Aorta (tissue), 5 donors: ENCODE data around the gene EEF1AKMT3. TPM values are rescaled to one million over a fixed set of nuclear protein-coding genes. Genes with fewer than 3 reads are reported as not detected.

Source experiments
- ATAC-seq: fragments of 200-7000 bp; cut with Tn5 transposase; one replicate; pipeline ENCODE4 v1.9.1; 2022; ENCODE audit warnings: moderate library complexity; ENCODE audit not compliant: low FRiP score
- DNase-seq, 2 donors: peaks; one replicate each; pipeline ENCODE4 v3.0.0-alpha.2; 2020
- H3K27ac ChIP-seq, 2 donors: one replicate each; pipeline ENCODE4 v1.5.1; 2013; ENCODE audit warnings: low read length in 2 of 2, mild to moderate bottlenecking in 2 of 2, moderate library complexity in 2 of 2, control low read depth in 1 of 2, inconsistent platforms in 1 of 2, low read depth in 1 of 2
- H3K27me3 ChIP-seq, 2 donors: one replicate each; pipeline ENCODE4 v1.6.1; 2013; ENCODE audit warnings: control low read depth in 1 of 2, low read length in 1 of 2, mild to moderate bottlenecking in 1 of 2, moderate library complexity in 1 of 2; ENCODE audit not compliant: insufficient read depth in 2 of 2, control insufficient read depth in 1 of 2
- H3K36me3 ChIP-seq, 2 donors: one replicate each; pipeline ENCODE4 v1.6.1; 2013; ENCODE audit warnings: control low read depth in 1 of 2, low read length in 1 of 2, mild to moderate bottlenecking in 1 of 2; ENCODE audit not compliant: insufficient read depth in 2 of 2, control insufficient read depth in 1 of 2
- H3K4me1 ChIP-seq, 2 donors: one replicate each; pipeline ENCODE4 v1.6.1; 2013; ENCODE audit warnings: low read length in 2 of 2, control low read depth in 1 of 2, mild to moderate bottlenecking in 1 of 2, moderate library complexity in 1 of 2; ENCODE audit not compliant: insufficient read depth in 2 of 2, control insufficient read depth in 1 of 2
- H3K4me3 ChIP-seq, 2 donors: one replicate each; pipeline ENCODE4 v1.5.1; 2013; ENCODE audit warnings: low read length in 2 of 2, control low read depth in 1 of 2, mild to moderate bottlenecking in 1 of 2
- H3K9me3 ChIP-seq: one replicate; pipeline ENCODE4 v1.6.1; 2013; ENCODE audit warnings: mild to moderate bottlenecking, low read length; ENCODE audit not compliant: control insufficient read depth
- WGBS, 2 donors: extraction: QIAGEN DNeasy Blood & Tissue Kit; methylation state at CpG; one replicate each; pipeline ENCODE4 v1.1.7; 2013; 5-methylcytosine and 5-hydroxymethylcytosine counted together
- intact Hi-C, 2 donors: fragments of 100-400 bp; cut with DNase I; formaldehyde crosslinking; loops; one replicate each; pipeline versions ENCODE4 v1.14.2 to v1.15.0; 2022
- long read RNA-seq, 2 donors: library from polyadenylated mRNA; unstranded; transcript quantifications; one replicate each; pipeline ENCODE4 v2.0.0, GENCODE V29; 2020 to 2021
- polyA plus RNA-seq, 2 donors: library from polyadenylated mRNA; stranded (reverse); fragments of 200-250 nt; gene quantifications; one replicate each; pipeline ENCODE4 v1.2.3, GENCODE V29; 2013
- total RNA-seq, 2 donors: library from RNA; stranded (reverse); fragmentation: NEBNext Ultra II Directional; extraction: Animal tissue kit (Norgen Biotek cat#: 25700); gene quantifications; one replicate each; pipeline ENCODE4 v1.2.1, GENCODE V29; 2021
- donor health status: healthy with polysubstance abuse.
- donor health status: Bipolar disorder and iron deficiency.
- donor health status: DM: no; HTN: no; CAD: no.
- donor health status: DM: no; HTN: no; CAD: no.
- donor health status: DM: yes; HTN: yes; CAD: no.

The EEF1AKMT3 gene
- total RNA-seq: 10 to 100 TPM in 1 of 2 donors, 1 to 10 TPM in 1; 8.4 to 10.9 TPM
- polyA plus RNA-seq: 1 to 10 TPM; 4.5 to 6.7 TPM
- long read RNA-seq, donor 1, partial matches to known transcripts: 1 of 19 reads
- long read RNA-seq, donor 1, other reads (novel, unspliced or antisense): 9 of 19 reads
- long read RNA-seq, donor 2, transcript EEF1AKMT3-201 (3 exons, 2,563 nt): major isoform, 8 of 10 reads
- long read RNA-seq, donor 2, partial matches to known transcripts: 0 of 10 reads
- long read RNA-seq, donor 2, other reads (novel, unspliced or antisense): 1 of 10 reads

- WGBS, 2 donors: 1% methylated on average over 65 to 67 of the region's 67 CpGs
- H3K4me1 ChIP-seq: no peaks in the 10 kb centered on the region
- H3K4me3 ChIP-seq: peak within 1 kb of the TSS; percentile 44 to 82
- no peaks in the 10 kb centered on the region for H3K27me3 ChIP-seq
- H3K36me3 ChIP-seq: no peaks in the 10 kb centered on the region
- intact Hi-C loops: no loop called here
- peak within 1 kb of the TSS in 1 of 2 donors; percentile 75 for H3K27ac ChIP-seq
- H3K9me3 ChIP-seq: no peaks in the 10 kb centered on the region
- ATAC-seq (peak; percentile 85), DNase-seq (peak; percentile 82 to 90)
These were observed at the start of gene EEF1AKMT3 for GRCh38 chr12:57772429-57773322. Gene EEF1AKMT3, plus strand, starts transcription at chr12:57772614. Its CDS starts 111 bp downstream, at chr12:57772725.

- 57 to 62% methylated on average over 10 to 11 of the region's 11 CpGs for WGBS, 2 donors
- H3K9me3 ChIP-seq: no peaks in the 10 kb centered on the region
- no peak overlapping the region for H3K27ac ChIP-seq
- peaks cover 0 to 6% of the 10 kb centered on the region in 2 donors for H3K36me3 ChIP-seq
- ATAC-seq: no peak
- intact Hi-C loops: no loop called here
- no peaks in the 10 kb centered on the region for H3K27me3 ChIP-seq
- no peak for DNase-seq
- no peaks in the 10 kb centered on the region for H3K4me1 ChIP-seq
- H3K4me3 ChIP-seq: no peak overlapping the region
These were observed 49.4 kb upstream of the EEF1AKMT3 start for GRCh38 chr12:57722716-57723629.

- WGBS, 2 donors: 64 to 65% methylated on average over 2 of the region's 2 CpGs
- H3K4me3 ChIP-seq: no peak overlapping the region
- DNase-seq (no peak), ATAC-seq (no peak)
- peaks cover 0 to 4% of the 10 kb centered on the region in 2 donors for H3K36me3 ChIP-seq
- no peaks in the 10 kb centered on the region for H3K27me3 ChIP-seq
- no peaks in the 10 kb centered on the region for H3K4me1 ChIP-seq
- intact Hi-C loops: no loop called here
- no peak overlapping the region for H3K27ac ChIP-seq
- no peaks in the 10 kb centered on the region for H3K9me3 ChIP-seq
These were observed 48.8 kb upstream of the EEF1AKMT3 start for GRCh38 chr12:57723630-57723962.

DNA sequence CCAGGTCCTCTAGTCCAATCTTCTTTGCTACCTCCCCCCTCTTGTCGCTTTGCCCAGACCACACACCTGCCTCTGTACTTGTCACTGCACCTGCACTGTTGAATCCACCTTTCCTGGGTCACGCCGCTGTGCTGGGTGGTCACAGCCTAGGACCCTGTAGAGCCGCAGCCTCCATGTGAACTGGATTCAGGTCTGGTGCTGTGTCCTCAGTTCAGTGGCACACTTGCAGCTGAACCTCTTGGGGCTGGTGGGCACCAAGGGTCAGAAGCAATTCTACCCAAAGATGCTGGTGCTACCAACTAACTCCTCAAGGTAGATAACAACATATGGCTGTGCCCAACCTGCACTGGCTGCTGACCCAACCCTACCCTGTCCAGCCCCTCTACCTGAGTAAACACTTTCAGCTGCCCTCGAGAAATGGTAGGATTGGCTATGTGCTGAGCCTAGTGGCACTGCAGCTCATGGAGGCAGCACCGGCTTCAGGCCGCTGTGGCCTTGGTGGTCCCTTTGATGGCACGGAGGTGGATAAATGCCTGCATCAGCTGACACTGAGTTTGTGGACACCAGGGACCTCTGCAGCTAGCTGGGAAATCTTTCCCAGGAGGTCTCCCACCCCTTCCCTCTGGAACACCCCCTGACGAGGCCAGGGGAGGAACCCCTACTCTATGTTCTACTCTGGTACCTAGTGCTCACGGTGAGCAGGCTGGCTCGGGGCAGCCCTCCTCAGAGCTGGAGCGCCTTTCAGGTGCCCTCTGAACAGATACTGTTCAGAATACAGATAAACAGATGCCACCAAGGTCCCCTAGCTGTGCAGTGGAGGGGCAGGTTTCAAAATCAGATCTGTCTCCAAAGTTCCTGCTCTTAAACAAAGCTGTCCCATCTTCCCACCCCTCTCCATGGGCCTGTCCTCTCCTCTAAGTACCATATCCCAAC, 48.1 kb upstream of the EEF1AKMT3 start:
- H3K27ac ChIP-seq: no peak overlapping the region
- no peaks in the 10 kb centered on the region for H3K4me1 ChIP-seq
- H3K36me3 ChIP-seq: peaks cover 0 to 4% of the 10 kb centered on the region in 2 donors
- 82% methylated on average over 12 of the region's 12 CpGs for WGBS, 2 donors
- intact Hi-C loops: no loop called here
- H3K27me3 ChIP-seq: no peaks in the 10 kb centered on the region
- peak in 1 of 2 donors; percentile 49 for DNase-seq
- no peaks in the 10 kb centered on the region for H3K9me3 ChIP-seq
- no peak for ATAC-seq
- H3K4me3 ChIP-seq: no peak overlapping the region

DNA sequence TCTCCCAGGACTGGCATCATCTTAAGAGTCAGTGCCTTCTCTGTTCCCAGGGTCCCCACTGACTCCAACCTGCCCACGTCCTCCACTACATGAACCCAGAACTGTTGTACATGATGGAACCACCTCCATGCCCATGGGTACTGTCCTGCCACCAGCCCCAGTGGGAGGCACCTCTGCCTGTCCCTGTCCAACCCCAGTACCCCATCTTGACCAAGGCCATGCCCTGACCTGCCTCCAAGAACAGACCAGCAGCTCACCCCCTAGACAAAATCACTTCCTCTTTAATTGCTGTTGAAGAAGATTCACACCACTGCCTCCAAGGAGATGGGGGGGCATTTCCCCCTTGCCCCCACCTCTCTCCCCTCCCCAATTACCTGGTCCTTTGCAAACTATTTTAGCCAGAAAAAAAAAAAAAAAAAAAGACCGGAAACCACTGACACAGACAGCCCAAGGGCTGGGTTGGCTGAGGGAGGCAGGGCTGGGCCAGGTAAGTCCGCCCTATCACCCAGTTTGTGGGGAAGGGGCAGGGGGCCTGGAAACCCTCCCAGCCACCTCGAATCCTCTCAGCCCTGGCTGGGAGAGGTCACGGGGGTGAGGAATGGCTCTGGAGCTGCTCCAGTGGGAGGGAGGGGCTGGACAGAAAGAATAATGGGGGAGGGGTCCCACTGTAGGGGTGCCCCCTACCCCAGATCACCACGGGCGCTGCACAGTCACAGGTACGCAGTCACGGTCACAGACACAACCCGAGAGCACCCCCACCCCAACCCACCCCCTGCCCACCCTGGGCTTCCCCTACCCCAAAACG, 47.3 kb upstream of the EEF1AKMT3 start:
- intact Hi-C loops: no loop called here
- Histone ChIP-seq H3K27me3 (no peaks in the 10 kb centered on the region), H3K4me3 (no peak overlapping the region), H3K9me3 (no peaks in the 10 kb centered on the region), H3K27ac (no peak overlapping the region), H3K36me3 (peaks cover 0 to 4% of the 10 kb centered on the region in 2 donors), H3K4me1 (no peaks in the 10 kb centered on the region)
- ATAC-seq: no peak
- DNase-seq: no peak
- 44 to 52% methylated on average over 6 to 11 of the region's 11 CpGs for WGBS, 2 donors

- intact Hi-C loops: no loop called here
- Histone ChIP-seq H3K27me3 (no peaks in the 10 kb centered on the region), H3K9me3 (no peaks in the 10 kb centered on the region), H3K4me1 (no peaks in the 10 kb centered on the region), H3K27ac (no peak overlapping the region), H3K36me3 (peaks cover 0 to 2% of the 10 kb centered on the region in 2 donors), H3K4me3 (peak overlapping the region in 1 of 2 donors; percentile 34)
- DNase-seq (no peak), ATAC-seq (no peak)
- 6 to 8% methylated on average over 10 of the region's 10 CpGs for WGBS, 2 donors
These were observed 46.6 kb upstream of the EEF1AKMT3 start for GRCh38 chr12:57725851-57726150.

GRCh38 chr12:57726151-57726883, 46.1 kb upstream of the EEF1AKMT3 start:
- no peaks in the 10 kb centered on the region for H3K27me3 ChIP-seq
- H3K9me3 ChIP-seq: no peaks in the 10 kb centered on the region
- ATAC-seq (peak; percentile 76), DNase-seq (peak; percentile 81 to 91)
- no peak overlapping the region for H3K27ac ChIP-seq
- WGBS, 2 donors: 1 to 6% methylated on average over 65 to 79 of the region's 79 CpGs
- intact Hi-C loops: no loop called here
- H3K36me3 ChIP-seq: no peaks in the 10 kb centered on the region
- H3K4me1 ChIP-seq: no peaks in the 10 kb centered on the region
- H3K4me3 ChIP-seq: peak overlapping the region in 1 of 2 donors; percentile 34
